Activated effector memory CD4-positive, alpha-beta T cell treated with anti-CD3 and anti-CD28 coated beads, Interleukin-2, amount 50 U/mL, for 16 hours (primary cell): ENCODE data around the gene RAPGEF4.

Experiments
- DNase-seq: peaks from one replicate; pipeline ENCODE4 v3.0.0-alpha.2; 2020

Gene RAPGEF4

GRCh38 chr2:172977270-172978062 is 241.8 kb downstream of the RAPGEF4 start:
- DNase-seq = no peak

GRCh38 chr2:172978063-172978383 is 242.4 kb downstream of the RAPGEF4 start:
- no peak for DNase-seq

- DNase-seq = no peak
These were observed 249.7 kb downstream of the RAPGEF4 start for GRCh38 chr2:172985139-172985892.

- DNase-seq = no peak
These were observed 250.4 kb downstream of the RAPGEF4 start for GRCh38 chr2:172986040-172986439.

- DNase-seq = no peak
These were observed 253.1 kb downstream of the RAPGEF4 start for GRCh38 chr2:172988728-172989127.

GRCh38 chr2:172991031-172991430 is 255.4 kb downstream of the RAPGEF4 start:
- DNase-seq = no peak

- DNase-seq = no peak
These were observed 257.5 kb downstream of the RAPGEF4 start for GRCh38 chr2:172993139-172993538.

- no peak for DNase-seq
These were observed 258.5 kb downstream of the RAPGEF4 start for GRCh38 chr2:172993931-172994717.

- no peak for DNase-seq
These were observed 259.2 kb downstream of the RAPGEF4 start for GRCh38 chr2:172994864-172995263.

GRCh38 chr2:172995323-172996244 is 259.9 kb downstream of the RAPGEF4 start:
- DNase-seq = no peak

- DNase-seq = no peak
These were observed 260.8 kb downstream of the RAPGEF4 start for GRCh38 chr2:172996387-172996961.

- no peak for DNase-seq
These were observed 261.4 kb downstream of the RAPGEF4 start for GRCh38 chr2:172997031-172997430.

GRCh38 chr2:172998547-172999272 is 263.1 kb downstream of the RAPGEF4 start:
- DNase-seq = no peak

GRCh38 chr2:172999641-173000386 is 264.2 kb downstream of the RAPGEF4 start:
- no peak for DNase-seq

GRCh38 chr2:173001664-173002604 is 266.3 kb downstream of the RAPGEF4 start:
- no peak for DNase-seq

GRCh38 chr2:173002751-173003541 is 267.3 kb downstream of the RAPGEF4 start:
- DNase-seq = no peak

GRCh38 chr2:173008786-173009185 is 273.1 kb downstream of the RAPGEF4 start:
- DNase-seq = no peak

- DNase-seq = no peak
These were observed 274.6 kb downstream of the RAPGEF4 start for GRCh38 chr2:173010233-173010632.

- DNase-seq = no peak
These were observed 280.8 kb downstream of the RAPGEF4 start for GRCh38 chr2:173016451-173016850.
